Stimulated activated CD4-positive, alpha-beta T cell treated with anti-CD3 and anti-CD28 coated beads, Interleukin-1b, Interleukin-23, amount 100 ng/mL, for 48 hours (primary cell): ENCODE data around the gene CRADD.
"Not testable (repeated sequence)": the region's sequence is repeated elsewhere in the genome, so short reads cannot be mapped to it uniquely, and the experiment has no call there.

ENCODE experiments used
- DNase-seq: peaks from one replicate; pipeline ENCODE4 v3.0.0-alpha.2; 2020

The CRADD gene

GRCh38 chr12:93740751-93741150, 63.6 kb downstream of the CRADD start:
- DNase-seq = no peak

GRCh38 chr12:93741659-93742109, 64.5 kb downstream of the CRADD start:
- DNase-seq = no peak

- peak; percentile 33 for DNase-seq
Observed at GRCh38 chr12:93742110-93742934, 65.1 kb downstream of the CRADD start.

- no peak for DNase-seq
Observed at GRCh38 chr12:93743229-93743998, 66.2 kb downstream of the CRADD start.

- no peak for DNase-seq
Observed at GRCh38 chr12:93743999-93744689, 67.0 kb downstream of the CRADD start.

- DNase-seq = no peak
Observed at GRCh38 chr12:93745286-93745685, 68.1 kb downstream of the CRADD start.

- DNase-seq = no peak
Observed at GRCh38 chr12:93746572-93747168, 69.5 kb downstream of the CRADD start.

- DNase-seq = no peak
Observed at GRCh38 chr12:93748672-93749383, 71.7 kb downstream of the CRADD start.

- DNase-seq = no peak
Observed at GRCh38 chr12:93749515-93749914, 72.3 kb downstream of the CRADD start.

- DNase-seq = no peak
Observed at GRCh38 chr12:93750056-93750455, 72.9 kb downstream of the CRADD start.

GRCh38 chr12:93751864-93752610, 74.9 kb downstream of the CRADD start:
- DNase-seq = no peak

- DNase-seq = no peak
Observed at GRCh38 chr12:93753285-93753684, 76.1 kb downstream of the CRADD start.

- DNase-seq = no peak
Observed at GRCh38 chr12:93753838-93754429, 76.8 kb downstream of the CRADD start.

- DNase-seq = not testable (repeated sequence)
Observed at GRCh38 chr12:93754859-93755258, 77.7 kb downstream of the CRADD start.

GRCh38 chr12:93756288-93756687, 79.1 kb downstream of the CRADD start:
- DNase-seq = no peak

- DNase-seq = no peak
Observed at GRCh38 chr12:93757792-93758694, 80.9 kb downstream of the CRADD start.

- no peak for DNase-seq
Observed at GRCh38 chr12:93758801-93759373, 81.7 kb downstream of the CRADD start.

- DNase-seq = no peak
Observed at GRCh38 chr12:93759512-93760081, 82.4 kb downstream of the CRADD start.

GRCh38 chr12:93760275-93760875, 83.2 kb downstream of the CRADD start:
- no peak for DNase-seq
